Left ventricle myocardium inferior (tissue), 1 donor: ENCODE data around the gene LIN28B. TPM values are rescaled to one million over a fixed set of nuclear protein-coding genes. Genes with fewer than 3 reads are reported as not detected.
"Not testable (repeated sequence)": the region's sequence is repeated elsewhere in the genome, so short reads cannot be mapped to it uniquely, and the experiment has no call there.

Source experiments
- DNase-seq: peaks from one replicate; pipeline ENCODE4 v3.0.0-alpha.2; 2020
- H3K27ac ChIP-seq: fragments of 200-600 bp; replicated peaks from 2 replicates; pipeline ENCODE4 v1.8.0; 2021
- H3K27me3 ChIP-seq: fragments of 200-600 bp; 2 replicates; pipeline ENCODE4 v1.8.0; 2021; ENCODE audit warnings: low read depth
- H3K36me3 ChIP-seq: fragments of 200-600 bp; 2 replicates; pipeline ENCODE4 v1.8.0; 2021
- H3K4me1 ChIP-seq: fragments of 200-600 bp; 2 replicates; pipeline ENCODE4 v1.8.0; 2021
- H3K4me3 ChIP-seq: fragments of 200-600 bp; 2 replicates; pipeline ENCODE4 v1.8.0; 2021; ENCODE audit warnings: mild to moderate bottlenecking, moderate library complexity
- H3K9me3 ChIP-seq: fragments of 200-600 bp; replicated peaks from 2 replicates; pipeline ENCODE4 v1.8.0; 2021
- CTCF ChIP-seq: fragments of 200-600 bp; IDR thresholded peaks from 2 replicates; pipeline ENCODE4 v1.8.0; 2021; ENCODE audit warnings: antibody characterized with exemption, mild to moderate bottlenecking, borderline replicate concordance
- intact Hi-C: fragments of 100-400 bp; cut with micrococcal nuclease; formaldehyde crosslinking; loops from one replicate; pipeline ENCODE4 v1.11.0; 2022
- total RNA-seq: library from RNA; stranded (reverse); fragmentation: NEBNext Ultra II Directional; extraction: Animal tissue kit (Norgen Biotek cat#: 25700); gene quantifications from one replicate; pipeline ENCODE4 v1.2.1, GENCODE V29; 2021
- donor health status: DM: no; HTN: yes; CAD: no; lungs with severe emphysema.

Gene LIN28B
- total RNA-seq, 1 donor from 2014 or later, result not detected

GRCh38 chr6:104995989-104996617 is 39.2 kb downstream of the LIN28B start:
- Histone ChIP-seq H3K27me3 (no peaks in the 10 kb centered on the region), H3K27ac (peak overlapping the region; percentile 38), H3K36me3 (no peaks in the 10 kb centered on the region), H3K9me3 (no peaks in the 10 kb centered on the region), H3K4me1 (peaks cover 7% of the 10 kb centered on the region), H3K4me3 (no peak overlapping the region)
- peak; percentile 14 for TF ChIP-seq CTCF
- no peak for DNase-seq
- intact Hi-C loops, result no loop called here

GRCh38 chr6:105001063-105001462 is 44.2 kb downstream of the LIN28B start:
- DNase-seq, result no peak
- peaks cover 6% of the 10 kb centered on the region for H3K4me1 ChIP-seq
- H3K27me3 ChIP-seq, result no peaks in the 10 kb centered on the region
- no peak for TF ChIP-seq CTCF
- intact Hi-C loops, result no loop called here
- H3K36me3 ChIP-seq, result no peaks in the 10 kb centered on the region
- H3K4me3 ChIP-seq, result no peak overlapping the region
- H3K27ac ChIP-seq, result no peak overlapping the region
- no peaks in the 10 kb centered on the region for H3K9me3 ChIP-seq

GRCh38 chr6:105001906-105002305 is 45.0 kb downstream of the LIN28B start:
- Histone ChIP-seq H3K4me3 (no peak overlapping the region), H3K9me3 (no peaks in the 10 kb centered on the region), H3K27me3 (no peaks in the 10 kb centered on the region), H3K4me1 (no peaks in the 10 kb centered on the region), H3K27ac (no peak overlapping the region), H3K36me3 (no peaks in the 10 kb centered on the region)
- no peak for TF ChIP-seq CTCF
- intact Hi-C loops, result no loop called here
- no peak for DNase-seq

GRCh38 chr6:105005451-105005850 is 48.5 kb downstream of the LIN28B start:
- Histone ChIP-seq H3K9me3 (no peaks in the 10 kb centered on the region), H3K36me3 (no peaks in the 10 kb centered on the region), H3K4me1 (no peaks in the 10 kb centered on the region), H3K27me3 (no peaks in the 10 kb centered on the region), H3K4me3 (no peak overlapping the region), H3K27ac (no peak overlapping the region)
- TF ChIP-seq CTCF, result no peak
- intact Hi-C loops, result no loop called here
- DNase-seq, result no peak

GRCh38 chr6:105013459-105013858 is 56.6 kb downstream of the LIN28B start:
- H3K36me3 ChIP-seq, H3K4me1 ChIP-seq, H3K4me3 ChIP-seq, H3K9me3 ChIP-seq, intact Hi-C loops, DNase-seq, H3K27ac ChIP-seq, H3K27me3 ChIP-seq: not testable (repeated sequence)

- TF ChIP-seq CTCF, result no peak
- Histone ChIP-seq H3K36me3 (no peaks in the 10 kb centered on the region), H3K27me3 (no peaks in the 10 kb centered on the region), H3K4me3 (no peak overlapping the region), H3K27ac (no peak overlapping the region), H3K9me3 (no peaks in the 10 kb centered on the region), H3K4me1 (no peaks in the 10 kb centered on the region)
- intact Hi-C loops, result no loop called here
- no peak for DNase-seq
Observed at GRCh38 chr6:105014448-105014847, 57.5 kb downstream of the LIN28B start.
